Measurements from ENCODE around the gene CDK14.

Gene CDK14

GRCh38 chr7:90869335-90869734 lies 273.2 kb downstream of the CDK14 start:
- no peak for DNase-seq (ENCODE audit: low read depth, low spot score)
- H3K27ac ChIP-seq: no peak overlapping the region

DNA sequence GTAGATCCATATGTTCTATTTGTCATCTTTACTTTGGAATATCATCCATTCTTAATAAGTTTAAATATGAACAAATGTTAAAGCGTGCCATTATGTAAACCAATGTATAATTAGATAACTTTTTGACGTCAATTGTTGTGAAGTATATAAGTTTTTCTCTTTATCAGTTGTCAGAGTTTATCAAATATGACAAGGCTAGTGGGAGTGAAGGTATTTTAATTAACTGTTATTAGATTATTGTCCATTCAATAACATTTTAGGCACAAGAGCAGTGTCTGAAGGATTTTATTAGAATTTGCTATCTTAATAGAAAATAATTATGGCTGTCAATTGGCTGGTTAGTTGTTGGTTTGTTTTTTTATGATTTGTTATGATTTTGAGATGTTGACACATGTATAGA lies 280.6 kb downstream of the CDK14 start:
- no peak for DNase-seq (ENCODE audit: low read depth, low spot score)
- H3K27ac ChIP-seq: no peak overlapping the region

- no peak for DNase-seq (ENCODE audit: low read depth, low spot score)
These were observed 281.1 kb downstream of the CDK14 start for GRCh38 chr7:90877201-90877600.

DNA sequence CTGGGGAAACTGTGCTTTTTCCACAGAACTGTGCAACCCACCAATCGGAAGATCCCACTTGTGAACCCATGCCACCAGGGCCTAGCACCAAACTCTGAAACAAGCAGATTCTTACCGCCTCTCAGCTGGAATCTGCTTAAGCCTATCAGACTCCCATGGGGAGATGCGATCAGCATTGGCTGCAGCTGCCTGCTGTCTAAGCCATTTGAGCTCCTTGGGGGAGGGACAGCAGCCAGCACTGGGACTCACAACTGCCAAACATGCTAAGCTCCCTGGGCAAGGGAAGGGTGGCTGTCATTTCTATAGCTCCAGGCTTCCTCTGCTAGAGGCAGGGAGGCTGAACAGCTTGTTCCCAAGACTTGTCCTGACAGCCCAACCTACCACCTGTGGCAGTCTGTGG lies 283.8 kb downstream of the CDK14 start:
- no peak for DNase-seq (ENCODE audit: low read depth, low spot score)
- H3K27ac ChIP-seq: no peak overlapping the region

More at GRCh38 chr7:90877201-90877600, 281.1 kb downstream of the CDK14 start:
- H3K27ac ChIP-seq: no peak overlapping the region

- DNase-seq (ENCODE audit: low read depth, low spot score): no peak
- H3K27ac ChIP-seq: no peak overlapping the region
These were observed 290.3 kb downstream of the CDK14 start for GRCh38 chr7:90886416-90886815.

DNA sequence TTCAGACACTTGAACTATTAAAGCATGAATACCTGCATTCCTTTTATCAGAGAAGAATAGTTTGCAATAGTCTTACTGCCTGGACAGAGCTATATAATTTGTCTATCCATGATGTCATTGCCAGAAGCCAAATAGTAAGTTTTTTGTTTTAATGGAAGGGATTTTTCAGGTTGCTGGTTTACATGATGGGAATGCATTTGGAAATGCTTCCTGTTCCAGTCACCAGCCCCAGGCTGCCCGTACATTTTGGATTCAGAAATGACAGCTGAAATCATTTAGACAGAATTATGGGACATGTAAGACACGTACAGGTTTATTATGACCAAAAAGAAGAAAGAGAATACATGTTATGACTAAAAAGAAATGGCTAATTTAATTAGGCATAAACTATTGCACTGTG lies 293.1 kb downstream of the CDK14 start:
- DNase-seq (ENCODE audit: low read depth, low spot score): no peak
- no peak overlapping the region for H3K27ac ChIP-seq

DNA sequence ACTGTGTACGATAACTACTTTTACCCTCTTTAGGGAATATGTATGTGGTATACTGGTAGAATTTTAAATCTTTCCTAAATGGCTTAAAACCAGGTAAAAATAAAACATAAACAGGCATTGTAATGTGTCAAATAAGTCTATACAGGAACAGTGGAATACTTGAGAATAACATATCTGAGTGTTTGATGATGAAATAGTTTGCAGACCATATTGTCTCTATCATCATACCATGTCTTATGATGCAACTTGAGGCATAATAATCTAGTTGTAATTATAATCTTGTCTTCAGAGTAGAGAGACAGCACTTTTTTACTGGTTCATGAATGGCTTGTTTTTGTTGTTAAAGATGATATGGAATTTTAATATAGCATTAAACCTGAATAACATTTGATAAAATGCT lies 293.5 kb downstream of the CDK14 start:
- no peak overlapping the region for H3K27ac ChIP-seq

GRCh38 chr7:90891529-90891928 lies 295.4 kb downstream of the CDK14 start:
- DNase-seq (ENCODE audit: low read depth, low spot score): no peak
- H3K27ac ChIP-seq: no peak overlapping the region

More for the DNA sequence above, 293.5 kb downstream of the CDK14 start:
- no peak for DNase-seq (ENCODE audit: low read depth, low spot score)

- no peak for DNase-seq (ENCODE audit: low read depth, low spot score)
- H3K27ac ChIP-seq: no peak overlapping the region
These were observed 296.1 kb downstream of the CDK14 start for GRCh38 chr7:90892213-90892612.

DNA sequence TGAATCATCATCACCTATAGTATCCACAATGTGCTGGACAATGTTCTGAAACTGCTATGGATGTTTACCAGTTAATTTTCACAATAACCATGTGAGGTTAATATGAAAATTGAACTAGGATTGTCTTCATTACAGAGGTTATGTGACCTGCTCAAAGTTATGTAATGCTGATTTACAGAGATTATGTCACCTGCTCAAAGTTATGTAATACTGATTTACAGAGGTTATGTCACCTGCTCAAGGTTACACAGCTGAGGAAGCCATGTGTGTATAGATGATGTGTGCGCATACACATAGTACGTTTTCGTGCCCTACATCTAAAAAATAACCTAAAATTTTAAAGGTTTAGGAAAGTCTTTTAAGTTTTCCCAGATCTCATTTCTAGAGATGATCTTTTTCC lies 298.0 kb downstream of the CDK14 start:
- DNase-seq (ENCODE audit: low read depth, low spot score): no peak
- no peak overlapping the region for H3K27ac ChIP-seq

- H3K27ac ChIP-seq: no peak overlapping the region
- no peak for DNase-seq (ENCODE audit: low read depth, low spot score)
These were observed 300.3 kb downstream of the CDK14 start for GRCh38 chr7:90896458-90896857.

DNA sequence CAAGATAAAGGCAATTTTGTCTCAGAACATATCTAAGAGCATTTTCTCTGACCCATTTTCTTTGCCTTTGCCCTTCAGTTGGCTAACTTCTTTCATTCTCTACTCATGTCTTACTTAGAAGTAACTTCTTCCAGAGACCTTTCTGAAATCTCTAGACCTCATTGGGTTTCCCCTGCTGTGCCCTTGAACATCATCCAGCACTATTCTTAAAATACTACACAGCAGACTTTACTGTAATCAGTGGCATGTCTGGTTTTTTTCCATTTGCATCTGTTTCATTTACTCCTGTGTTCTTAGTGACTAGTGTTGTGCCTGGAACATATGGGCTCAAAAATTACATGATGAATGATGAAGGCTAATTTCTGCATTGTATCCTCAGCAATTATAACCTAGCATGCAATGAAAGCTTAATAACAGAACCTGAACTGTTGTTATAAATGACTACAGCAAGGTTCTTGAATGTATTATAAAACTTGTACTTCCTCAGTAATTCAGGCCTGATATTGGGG lies 301.9 kb downstream of the CDK14 start:
- H3K27ac ChIP-seq: no peak overlapping the region
- no peak for DNase-seq (ENCODE audit: low read depth, low spot score)

DNA sequence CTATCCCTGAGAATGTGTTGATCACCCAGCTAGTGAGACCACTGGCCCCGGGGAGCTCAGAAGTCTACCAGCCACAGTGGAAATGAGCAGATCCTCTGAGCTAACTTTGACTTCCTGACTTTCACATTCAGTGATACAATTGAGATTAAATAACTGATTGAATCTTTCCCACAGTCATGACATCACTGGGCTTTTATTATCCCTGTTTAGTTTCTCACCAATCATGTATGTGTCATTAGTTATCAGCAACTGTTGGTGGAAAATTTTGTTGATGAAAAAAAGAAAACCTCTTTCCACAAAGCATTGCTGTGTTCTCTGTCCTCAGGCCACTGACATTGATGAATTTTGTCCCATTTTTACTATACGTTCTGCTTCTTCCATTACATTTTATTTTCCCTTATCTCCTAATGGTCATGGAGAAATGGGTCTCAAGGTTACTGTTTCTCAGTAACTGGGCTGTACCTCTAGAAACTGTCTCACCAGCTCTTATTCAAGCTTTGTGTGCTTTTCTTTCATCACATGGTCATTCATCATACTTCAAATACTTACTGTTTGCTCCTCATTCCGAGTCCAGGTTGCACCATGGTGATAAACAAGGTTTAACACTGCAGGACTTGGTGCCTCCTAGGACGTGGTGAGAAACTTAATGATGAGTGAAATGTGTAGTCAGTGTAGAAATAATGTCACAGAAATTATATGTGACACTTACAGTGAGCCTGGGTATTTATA lies 304.7 kb downstream of the CDK14 start:
- H3K27ac ChIP-seq: no peak overlapping the region
- no peak for DNase-seq (ENCODE audit: low read depth, low spot score)

- no peak for DNase-seq (ENCODE audit: low read depth, low spot score)
- no peak overlapping the region for H3K27ac ChIP-seq
These were observed 307.7 kb downstream of the CDK14 start for GRCh38 chr7:90903841-90904240.

DNA sequence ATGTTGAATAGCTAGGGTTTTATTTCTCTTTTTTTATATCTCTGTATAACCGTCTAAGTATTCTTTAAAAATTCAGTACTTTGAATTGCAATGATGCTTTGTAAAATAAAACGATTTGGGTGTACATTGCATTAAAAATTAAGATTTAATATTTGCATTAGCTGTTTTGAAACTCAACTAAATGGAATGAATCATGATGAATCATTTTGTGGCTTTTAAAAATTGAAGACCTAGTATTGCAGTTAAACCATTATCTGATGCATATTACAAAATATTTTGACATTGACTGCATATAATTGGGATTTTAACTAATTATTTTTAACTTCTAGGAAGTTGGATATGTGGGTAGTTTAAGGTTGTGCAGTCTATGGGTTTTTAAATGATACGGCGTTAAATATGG lies 314.0 kb downstream of the CDK14 start:
- H3K27ac ChIP-seq: no peak overlapping the region
- DNase-seq (ENCODE audit: low read depth, low spot score): no peak

- no peak for DNase-seq (ENCODE audit: low read depth, low spot score)
- H3K27ac ChIP-seq: no peak overlapping the region
These were observed 320.2 kb downstream of the CDK14 start for GRCh38 chr7:90916319-90916718.

DNA sequence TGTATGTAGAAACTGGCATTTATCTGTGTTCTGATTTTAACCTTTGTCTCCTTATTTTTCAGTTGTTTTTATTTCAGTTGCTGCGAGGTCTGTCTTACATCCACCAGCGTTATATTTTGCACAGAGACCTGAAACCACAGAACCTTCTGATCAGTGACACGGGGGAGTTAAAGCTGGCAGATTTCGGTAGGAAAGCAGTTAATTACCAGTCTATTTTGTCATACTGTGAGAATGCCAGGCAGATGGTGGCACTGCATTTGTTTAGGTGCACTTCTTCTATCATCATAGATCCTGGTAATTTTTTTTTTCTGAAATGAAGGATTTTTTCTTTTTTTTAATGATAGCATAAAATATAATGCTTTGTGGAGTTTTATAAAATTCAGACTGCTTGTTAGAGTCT lies 321.4 kb downstream of the CDK14 start:
- no peak overlapping the region for H3K27ac ChIP-seq
- no peak for DNase-seq (ENCODE audit: low read depth, low spot score)

GRCh38 chr7:90918303-90918702 lies 322.2 kb downstream of the CDK14 start:
- DNase-seq (ENCODE audit: low read depth, low spot score): no peak
- no peak overlapping the region for H3K27ac ChIP-seq

GRCh38 chr7:90919816-90920215 lies 323.7 kb downstream of the CDK14 start:
- DNase-seq (ENCODE audit: low read depth, low spot score): no peak
- H3K27ac ChIP-seq: peak overlapping the region; percentile 23

DNA sequence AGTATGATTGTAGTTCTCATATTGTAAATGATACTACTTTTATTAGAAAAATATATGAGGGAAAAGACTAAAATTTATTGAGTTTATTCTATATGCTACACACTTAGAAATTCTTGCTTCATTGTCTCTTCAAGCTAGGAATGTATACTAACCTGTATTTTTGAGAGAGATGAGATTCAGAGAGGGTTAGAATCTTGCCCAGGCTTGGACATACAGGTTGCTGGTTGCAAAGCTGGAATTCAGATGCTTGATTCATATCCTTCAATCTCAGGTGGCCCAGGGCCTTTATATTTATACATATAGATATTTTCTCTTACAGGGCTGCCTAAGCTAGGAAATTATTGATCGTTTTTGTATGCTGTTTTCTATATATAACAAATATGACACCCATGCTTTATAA lies 324.2 kb downstream of the CDK14 start:
- H3K27ac ChIP-seq: peak overlapping the region; percentile 23
- DNase-seq (ENCODE audit: low read depth, low spot score): no peak

DNA sequence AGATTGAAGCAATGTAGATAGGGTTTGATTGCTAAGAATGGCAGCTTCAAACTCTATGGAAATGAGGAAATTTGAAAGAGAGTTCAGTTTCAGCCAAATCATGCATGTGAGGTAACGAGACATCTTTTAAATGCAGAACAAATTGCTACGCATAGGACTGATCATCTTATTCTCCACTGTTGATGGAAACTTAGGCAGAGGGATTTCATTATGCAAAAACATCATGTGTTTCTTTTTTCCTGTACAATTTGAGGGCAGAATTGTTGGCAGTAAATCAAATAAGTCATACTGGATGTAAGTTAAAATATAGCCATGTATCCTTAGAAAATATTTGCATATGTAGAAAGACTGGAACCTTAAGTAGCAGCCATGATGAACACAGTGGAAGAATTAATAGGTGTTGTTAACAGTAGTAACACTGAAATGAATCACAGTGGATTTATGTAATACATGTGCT lies 327.4 kb downstream of the CDK14 start:
- no peak overlapping the region for H3K27ac ChIP-seq
- no peak for DNase-seq (ENCODE audit: low read depth, low spot score)

Data from epithelial cell of prostate (primary cell).